GM21576 (cell line): ENCODE results near the gene SYNJ2.

Experiments
- ATAC-seq: cut with Tn5 transposase; IDR thresholded peaks from one replicate; pipeline ENCODE4 v1.9.1; 2021; ENCODE audit warnings: mild to moderate bottlenecking, moderate library complexity; ENCODE audit not compliant: unreplicated experiment

Gene SYNJ2

GRCh38 chr6:158056355-158056754, 74.7 kb downstream of the SYNJ2 start:
- ATAC-seq: no peak

GRCh38 chr6:158056804-158057203, 75.1 kb downstream of the SYNJ2 start:
- ATAC-seq: no peak

- ATAC-seq: no peak
Measured at GRCh38 chr6:158057213-158057987, 75.7 kb downstream of the SYNJ2 start.

GRCh38 chr6:158058171-158058651, 76.5 kb downstream of the SYNJ2 start:
- ATAC-seq: no peak

GRCh38 chr6:158059108-158059507, 77.4 kb downstream of the SYNJ2 start:
- no peak for ATAC-seq

- ATAC-seq: no peak
Measured at GRCh38 chr6:158060455-158061360, 79.0 kb downstream of the SYNJ2 start.

GRCh38 chr6:158061361-158061708, 79.7 kb downstream of the SYNJ2 start:
- ATAC-seq: no peak

GRCh38 chr6:158061709-158062461, 80.2 kb downstream of the SYNJ2 start:
- no peak for ATAC-seq

- no peak for ATAC-seq
Measured at GRCh38 chr6:158063736-158064135, 82.1 kb downstream of the SYNJ2 start.

- ATAC-seq: no peak
Measured at GRCh38 chr6:158064725-158065251, 83.1 kb downstream of the SYNJ2 start.

GRCh38 chr6:158066136-158066781, 84.6 kb downstream of the SYNJ2 start:
- ATAC-seq: no peak

- no peak for ATAC-seq
Measured at GRCh38 chr6:158067436-158068015, 85.9 kb downstream of the SYNJ2 start.

- ATAC-seq: no peak
Measured at GRCh38 chr6:158068156-158068892, 86.7 kb downstream of the SYNJ2 start.

GRCh38 chr6:158068893-158069799, 87.5 kb downstream of the SYNJ2 start:
- no peak for ATAC-seq

- no peak for ATAC-seq
Measured at GRCh38 chr6:158069800-158070195, 88.1 kb downstream of the SYNJ2 start.

- no peak for ATAC-seq
Measured at GRCh38 chr6:158070513-158070912, 88.8 kb downstream of the SYNJ2 start.

- no peak for ATAC-seq
Measured at GRCh38 chr6:158071121-158072082, 89.7 kb downstream of the SYNJ2 start.
